Left kidney (tissue), 2 donors: Measurements from ENCODE around the gene MOGAT1. TPM values are rescaled to one million over a fixed set of nuclear protein-coding genes. Genes with fewer than 3 reads are reported as not detected.
"Not testable (repeated sequence)": the region's sequence is repeated elsewhere in the genome, so short reads cannot be mapped to it uniquely, and the experiment has no call there.

Source experiments
- DNase-seq: peaks from one replicate; pipeline ENCODE4 v3.0.0-alpha.2; 2013
- polyA plus RNA-seq: library from polyadenylated mRNA; unstranded; fragments of 120-200 nt; gene quantifications from one replicate; pipeline ENCODE4 v1.2.1, GENCODE V29; 2013; ENCODE audit not compliant: insufficient read length

The MOGAT1 gene
- polyA plus RNA-seq, 1 donor = 0.27 TPM

GRCh38 chr2:222670191-222671038 is 1.0 kb upstream of the MOGAT1 start:
- DNase-seq = no peak

GRCh38 chr2:222672068-222672401 is 577 bp downstream of the MOGAT1 start:
- no peak for DNase-seq

GRCh38 chr2:222673273-222673672 is 1.8 kb downstream of the MOGAT1 start:
- no peak for DNase-seq

- no peak for DNase-seq
These were observed 2.4 kb downstream of the MOGAT1 start for GRCh38 chr2:222673883-222674282.

- no peak for DNase-seq
These were observed 6.5 kb downstream of the MOGAT1 start for GRCh38 chr2:222677981-222678380.

GRCh38 chr2:222683805-222684204 is 12.3 kb downstream of the MOGAT1 start:
- no peak for DNase-seq

- DNase-seq = no peak
These were observed 14.8 kb downstream of the MOGAT1 start for GRCh38 chr2:222686086-222686750.

- DNase-seq = no peak
These were observed 17.5 kb downstream of the MOGAT1 start for GRCh38 chr2:222688917-222689316.

- no peak for DNase-seq
These were observed 17.9 kb downstream of the MOGAT1 start for GRCh38 chr2:222689322-222689721.

GRCh38 chr2:222690564-222691200 is 19.2 kb downstream of the MOGAT1 start:
- DNase-seq = peak; percentile 68

GRCh38 chr2:222693413-222693812 is 22.0 kb downstream of the MOGAT1 start:
- not testable (repeated sequence) for DNase-seq

- DNase-seq = no peak
These were observed 22.4 kb downstream of the MOGAT1 start for GRCh38 chr2:222693837-222694236.

- no peak for DNase-seq
These were observed 26.8 kb downstream of the MOGAT1 start for GRCh38 chr2:222698276-222698675.

- DNase-seq = no peak
These were observed 29.8 kb downstream of the MOGAT1 start for GRCh38 chr2:222701233-222701632.

GRCh38 chr2:222701721-222702131 is 30.3 kb downstream of the MOGAT1 start:
- DNase-seq = no peak

GRCh38 chr2:222703091-222703490 is 31.6 kb downstream of the MOGAT1 start:
- no peak for DNase-seq

- DNase-seq = no peak
These were observed 32.4 kb downstream of the MOGAT1 start for GRCh38 chr2:222703886-222704285.

- DNase-seq = no peak
These were observed 35.2 kb downstream of the MOGAT1 start for GRCh38 chr2:222706616-222707015.

- no peak for DNase-seq
These were observed 35.7 kb downstream of the MOGAT1 start for GRCh38 chr2:222707102-222707688.

- no peak for DNase-seq
These were observed 36.3 kb downstream of the MOGAT1 start for GRCh38 chr2:222707689-222708273.

- DNase-seq = peak; percentile 64
These were observed 36.8 kb downstream of the MOGAT1 start for GRCh38 chr2:222708274-222708710.

GRCh38 chr2:222709191-222709891 is 37.9 kb downstream of the MOGAT1 start:
- peak; percentile 47 for DNase-seq
